PC-3 (cell line): ENCODE results near the gene CBX2.

ENCODE experiments used
- CTCF ChIP-seq: fragments of 300-600 bp; sonication (generic); conservative IDR thresholded peaks from 2 replicates; pipeline ENCODE4 v1.5.1; 2017; ENCODE audit warnings: antibody characterized with exemption, low read depth, mild to moderate bottlenecking, low read length
- EZH2phosphoT487 ChIP-seq: fragments of 300-600 bp; sonication (generic); IDR thresholded peaks from 2 replicates; pipeline ENCODE4 v1.6.1; 2018; ENCODE audit warnings: mild to moderate bottlenecking, antibody characterized with exemption, low read length, borderline replicate concordance

GRCh38 chr17:79788989-79789942, 11.3 kb downstream of the CBX2 start:
- no peak for TF ChIP-seq CTCF
- no peak for TF ChIP-seq EZH2phosphoT487
